Neural cell (in vitro differentiated cells): Measurements from ENCODE around the gene IRAK2.

ENCODE experiments used
- EP300 ChIP-seq: fragments of 450-650 bp; conservative IDR thresholded peaks from 2 replicates; pipeline ENCODE4 v1.6.1; 2014; ENCODE audit warnings: antibody characterized with exemption, mild to moderate bottlenecking, moderate library complexity; ENCODE audit not compliant: poor library complexity, severe bottlenecking
- EZH2 ChIP-seq: fragments of 200-600, 300-800 bp; shearing (Covaris generic), sonication (generic); IDR thresholded peaks from 2 replicates; pipeline ENCODE4 v1.6.1; 2014; ENCODE audit warnings: antibody characterized with exemption, low read length, borderline replicate concordance, mild to moderate bottlenecking; ENCODE audit not compliant: insufficient read depth, poor library complexity, severe bottlenecking
- MXI1 ChIP-seq: fragments of 450-650 bp; conservative IDR thresholded peaks from 2 replicates; pipeline ENCODE4 v1.6.1; 2014; ENCODE audit warnings: antibody characterized with exemption, mild to moderate bottlenecking; ENCODE audit not compliant: poor library complexity, severe bottlenecking
- POLR2AphosphoS5 ChIP-seq: IDR thresholded peaks from 2 replicates; pipeline ENCODE4 v1.6.1; 2012
- RAD21 ChIP-seq: fragments of 450-650 bp; conservative IDR thresholded peaks from 2 replicates; pipeline ENCODE4 v1.6.1; 2014; ENCODE audit warnings: antibody characterized with exemption, mild to moderate bottlenecking, moderate library complexity
- TF ChIP-seq, protein P1 (sequence below): fragments of 450-650 bp; IDR thresholded peaks from 2 replicates; pipeline ENCODE4 v1.5.1; 2014; ENCODE audit warnings: antibody characterized with exemption, mild to moderate bottlenecking, moderate library complexity; ENCODE audit not compliant: poor library complexity, severe bottlenecking
- TF ChIP-seq, protein P2 (sequence below): IDR thresholded peaks from 2 replicates; pipeline ENCODE4 v1.6.1; 2012; ENCODE audit warnings: borderline replicate concordance

DNA sequence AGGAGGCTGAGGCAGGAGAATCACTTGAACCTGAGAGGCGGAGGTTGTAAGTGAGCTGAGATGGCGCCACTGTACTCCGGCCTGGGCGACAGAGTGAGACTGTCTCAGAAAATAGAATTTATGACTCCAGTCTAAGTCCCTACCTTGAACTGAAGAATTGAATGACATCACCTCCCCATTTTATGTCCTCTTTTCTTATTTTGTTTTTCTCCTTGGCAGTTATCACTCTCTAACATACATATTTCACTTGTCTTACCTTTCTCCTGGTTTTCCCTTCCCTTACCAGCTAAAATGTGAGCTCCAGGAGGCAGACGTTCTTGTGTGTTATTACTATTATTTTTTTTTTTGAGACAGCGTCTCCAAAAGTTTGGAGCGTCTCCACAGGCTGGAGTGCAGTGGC, 91.1 kb downstream of the IRAK2 start:
- TF ChIP-seq MXI1 (no peak), EZH2 (no peak), POLR2AphosphoS5 (no peak), EP300 (no peak), RAD21 (no peak)
- TF ChIP-seq, protein P1, sequence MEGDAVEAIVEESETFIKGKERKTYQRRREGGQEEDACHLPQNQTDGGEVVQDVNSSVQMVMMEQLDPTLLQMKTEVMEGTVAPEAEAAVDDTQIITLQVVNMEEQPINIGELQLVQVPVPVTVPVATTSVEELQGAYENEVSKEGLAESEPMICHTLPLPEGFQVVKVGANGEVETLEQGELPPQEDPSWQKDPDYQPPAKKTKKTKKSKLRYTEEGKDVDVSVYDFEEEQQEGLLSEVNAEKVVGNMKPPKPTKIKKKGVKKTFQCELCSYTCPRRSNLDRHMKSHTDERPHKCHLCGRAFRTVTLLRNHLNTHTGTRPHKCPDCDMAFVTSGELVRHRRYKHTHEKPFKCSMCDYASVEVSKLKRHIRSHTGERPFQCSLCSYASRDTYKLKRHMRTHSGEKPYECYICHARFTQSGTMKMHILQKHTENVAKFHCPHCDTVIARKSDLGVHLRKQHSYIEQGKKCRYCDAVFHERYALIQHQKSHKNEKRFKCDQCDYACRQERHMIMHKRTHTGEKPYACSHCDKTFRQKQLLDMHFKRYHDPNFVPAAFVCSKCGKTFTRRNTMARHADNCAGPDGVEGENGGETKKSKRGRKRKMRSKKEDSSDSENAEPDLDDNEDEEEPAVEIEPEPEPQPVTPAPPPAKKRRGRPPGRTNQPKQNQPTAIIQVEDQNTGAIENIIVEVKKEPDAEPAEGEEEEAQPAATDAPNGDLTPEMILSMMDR: no peak
- TF ChIP-seq, protein P2, sequence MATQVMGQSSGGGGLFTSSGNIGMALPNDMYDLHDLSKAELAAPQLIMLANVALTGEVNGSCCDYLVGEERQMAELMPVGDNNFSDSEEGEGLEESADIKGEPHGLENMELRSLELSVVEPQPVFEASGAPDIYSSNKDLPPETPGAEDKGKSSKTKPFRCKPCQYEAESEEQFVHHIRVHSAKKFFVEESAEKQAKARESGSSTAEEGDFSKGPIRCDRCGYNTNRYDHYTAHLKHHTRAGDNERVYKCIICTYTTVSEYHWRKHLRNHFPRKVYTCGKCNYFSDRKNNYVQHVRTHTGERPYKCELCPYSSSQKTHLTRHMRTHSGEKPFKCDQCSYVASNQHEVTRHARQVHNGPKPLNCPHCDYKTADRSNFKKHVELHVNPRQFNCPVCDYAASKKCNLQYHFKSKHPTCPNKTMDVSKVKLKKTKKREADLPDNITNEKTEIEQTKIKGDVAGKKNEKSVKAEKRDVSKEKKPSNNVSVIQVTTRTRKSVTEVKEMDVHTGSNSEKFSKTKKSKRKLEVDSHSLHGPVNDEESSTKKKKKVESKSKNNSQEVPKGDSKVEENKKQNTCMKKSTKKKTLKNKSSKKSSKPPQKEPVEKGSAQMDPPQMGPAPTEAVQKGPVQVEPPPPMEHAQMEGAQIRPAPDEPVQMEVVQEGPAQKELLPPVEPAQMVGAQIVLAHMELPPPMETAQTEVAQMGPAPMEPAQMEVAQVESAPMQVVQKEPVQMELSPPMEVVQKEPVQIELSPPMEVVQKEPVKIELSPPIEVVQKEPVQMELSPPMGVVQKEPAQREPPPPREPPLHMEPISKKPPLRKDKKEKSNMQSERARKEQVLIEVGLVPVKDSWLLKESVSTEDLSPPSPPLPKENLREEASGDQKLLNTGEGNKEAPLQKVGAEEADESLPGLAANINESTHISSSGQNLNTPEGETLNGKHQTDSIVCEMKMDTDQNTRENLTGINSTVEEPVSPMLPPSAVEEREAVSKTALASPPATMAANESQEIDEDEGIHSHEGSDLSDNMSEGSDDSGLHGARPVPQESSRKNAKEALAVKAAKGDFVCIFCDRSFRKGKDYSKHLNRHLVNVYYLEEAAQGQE: no peak
